Stimulated activated CD8-positive, alpha-beta memory T cell treated with anti-CD3 and anti-CD28 coated beads, Interleukin-15, amount 100 ng/mL, for 24 hours (primary cell): ENCODE data around the gene NECTIN1.

Experiments used
- DNase-seq: peaks from one replicate; pipeline ENCODE4 v3.0.0-alpha.2; 2020; ENCODE audit warnings: low read depth

NECTIN1 gene

GRCh38 chr11:119692540-119692820 lies 36.5 kb downstream of the NECTIN1 start:
- no peak for DNase-seq

GRCh38 chr11:119691701-119692539 lies 37.1 kb downstream of the NECTIN1 start:
- DNase-seq = no peak

GRCh38 chr11:119691020-119691666 lies 37.9 kb downstream of the NECTIN1 start:
- no peak for DNase-seq

GRCh38 chr11:119689302-119689701 lies 39.7 kb downstream of the NECTIN1 start:
- no peak for DNase-seq

- no peak for DNase-seq
These were observed 40.6 kb downstream of the NECTIN1 start for GRCh38 chr11:119688356-119688755.

- DNase-seq = no peak
These were observed 41.5 kb downstream of the NECTIN1 start for GRCh38 chr11:119687373-119688046.

GRCh38 chr11:119686177-119686882 lies 42.7 kb downstream of the NECTIN1 start:
- no peak for DNase-seq

GRCh38 chr11:119685111-119685746 lies 43.8 kb downstream of the NECTIN1 start:
- DNase-seq = no peak

- DNase-seq = no peak
These were observed 44.5 kb downstream of the NECTIN1 start for GRCh38 chr11:119684361-119685110.

GRCh38 chr11:119683783-119684182 lies 45.2 kb downstream of the NECTIN1 start:
- no peak for DNase-seq

- no peak for DNase-seq
These were observed 47.6 kb downstream of the NECTIN1 start for GRCh38 chr11:119681361-119681910.

- no peak for DNase-seq
These were observed 48.2 kb downstream of the NECTIN1 start for GRCh38 chr11:119680541-119681360.

GRCh38 chr11:119679346-119679745 lies 49.7 kb downstream of the NECTIN1 start:
- DNase-seq = no peak

GRCh38 chr11:119678351-119678750 lies 50.6 kb downstream of the NECTIN1 start:
- DNase-seq = no peak

- no peak for DNase-seq
These were observed 51.2 kb downstream of the NECTIN1 start for GRCh38 chr11:119677840-119678239.

- no peak for DNase-seq
These were observed 52.5 kb downstream of the NECTIN1 start for GRCh38 chr11:119676461-119677020.

- no peak for DNase-seq
These were observed 55.2 kb downstream of the NECTIN1 start for GRCh38 chr11:119673759-119674336.

GRCh38 chr11:119673052-119673758 lies 55.8 kb downstream of the NECTIN1 start:
- DNase-seq = no peak

- no peak for DNase-seq
These were observed 56.4 kb downstream of the NECTIN1 start for GRCh38 chr11:119672597-119672996.
